ENCODE data around the gene ADM2.

DNA sequence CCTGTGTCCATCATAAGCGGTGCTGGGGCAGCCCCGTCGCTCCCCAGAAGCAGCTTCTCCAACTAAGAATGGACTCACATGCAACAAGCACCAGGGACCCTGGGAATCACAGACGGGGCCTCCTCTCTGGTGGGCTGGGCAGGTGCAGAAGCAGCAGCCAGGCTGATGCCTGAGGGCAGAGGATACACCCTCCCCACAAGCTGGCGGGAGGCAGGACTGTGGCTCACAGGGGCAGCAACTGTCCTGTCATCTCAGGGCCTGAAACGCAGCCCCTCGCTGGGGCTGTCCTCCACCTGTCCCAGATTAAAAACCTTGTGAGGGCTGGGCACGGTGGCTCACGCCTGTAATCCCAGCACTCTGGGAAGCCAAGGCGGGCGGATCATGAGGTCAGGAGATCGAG lies 3.4 kb upstream of the ADM2 start:
- TF ChIP-seq, protein P1, sequence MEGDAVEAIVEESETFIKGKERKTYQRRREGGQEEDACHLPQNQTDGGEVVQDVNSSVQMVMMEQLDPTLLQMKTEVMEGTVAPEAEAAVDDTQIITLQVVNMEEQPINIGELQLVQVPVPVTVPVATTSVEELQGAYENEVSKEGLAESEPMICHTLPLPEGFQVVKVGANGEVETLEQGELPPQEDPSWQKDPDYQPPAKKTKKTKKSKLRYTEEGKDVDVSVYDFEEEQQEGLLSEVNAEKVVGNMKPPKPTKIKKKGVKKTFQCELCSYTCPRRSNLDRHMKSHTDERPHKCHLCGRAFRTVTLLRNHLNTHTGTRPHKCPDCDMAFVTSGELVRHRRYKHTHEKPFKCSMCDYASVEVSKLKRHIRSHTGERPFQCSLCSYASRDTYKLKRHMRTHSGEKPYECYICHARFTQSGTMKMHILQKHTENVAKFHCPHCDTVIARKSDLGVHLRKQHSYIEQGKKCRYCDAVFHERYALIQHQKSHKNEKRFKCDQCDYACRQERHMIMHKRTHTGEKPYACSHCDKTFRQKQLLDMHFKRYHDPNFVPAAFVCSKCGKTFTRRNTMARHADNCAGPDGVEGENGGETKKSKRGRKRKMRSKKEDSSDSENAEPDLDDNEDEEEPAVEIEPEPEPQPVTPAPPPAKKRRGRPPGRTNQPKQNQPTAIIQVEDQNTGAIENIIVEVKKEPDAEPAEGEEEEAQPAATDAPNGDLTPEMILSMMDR (IDR thresholded peaks at IDR 0.05) = no peak
- TF ChIP-seq POLR2A (IDR thresholded peaks at IDR 0.05) (no peak), POLR2AphosphoS5 (IDR thresholded peaks at IDR 0.05; ENCODE audit: insufficient read depth in 1 of 2, low read depth in 1 of 2) (no peak)

Data from vagina (tissue), 2 donors.